ENCODE measurements around the gene FZR1. TPM values are rescaled to one million over a fixed set of nuclear protein-coding genes. Genes with fewer than 3 reads are reported as not detected.

Gene FZR1
- total and polyA plus RNA-seq, 10 donors, result 9.8 to 53.6 (median 37.1) TPM

- no peak overlapping the region for H3K4me3 ChIP-seq
- 92 to 100% (median 97%) methylated on average over 1 of the region's 1 CpG for WGBS, 5 donors
- intact Hi-C loops (cut with DNase I; ENCODE audit: low total_unique reads), result no loop called here
- no peak for DNase-seq
- H3K9me3 ChIP-seq, result peaks cover 0 to 5% (median 0%) of the 10 kb centered on the region in 8 donors
- H3K27ac ChIP-seq, result no peak overlapping the region
- peaks cover 0 to 85% (median 34%) of the 10 kb centered on the region in 6 donors for H3K36me3 ChIP-seq
- H3K27me3 ChIP-seq (replicated peaks in 1 of 7), result no peaks in the 10 kb centered on the region
- H3K4me1 ChIP-seq, result peaks cover 0 to 27% (median 12%) of the 10 kb centered on the region in 6 donors
- no peak for TF ChIP-seq CTCF (IDR thresholded peaks at IDR 0.05 in 8 of 11, conservative IDR thresholded peaks at IDR 0.05 in 3 of 11)
- no peak for TF ChIP-seq POLR2A (IDR thresholded peaks at IDR 0.05)
- no peak for TF ChIP-seq POLR2AphosphoS5 (IDR thresholded peaks at IDR 0.05)
Observed at GRCh38 chr19:3539756-3540118, 33.6 kb downstream of the FZR1 start.

GRCh38 chr19:3543150-3544057 is 37.3 kb downstream of the FZR1 start:
- peaks cover 0 to 30% (median 11%) of the 10 kb centered on the region in 6 donors for H3K4me1 ChIP-seq
- peaks cover 0 to 86% (median 36%) of the 10 kb centered on the region in 6 donors for H3K36me3 ChIP-seq
- no peaks in the 10 kb centered on the region for H3K27me3 ChIP-seq (replicated peaks in 1 of 7)
- WGBS, 5 donors, result 89 to 95% (median 90%) methylated on average over 24 to 47 of the region's 47 CpGs
- peaks cover 0 to 5% (median 0%) of the 10 kb centered on the region in 8 donors for H3K9me3 ChIP-seq
- TF ChIP-seq POLR2AphosphoS5 (IDR thresholded peaks at IDR 0.05) (peak in 2 of 3 donors; percentile 27 to 52), CTCF (IDR thresholded peaks at IDR 0.05 in 8 of 11, conservative IDR thresholded peaks at IDR 0.05 in 3 of 11) (no peak), POLR2A (IDR thresholded peaks at IDR 0.05) (no peak)
- no peak overlapping the region for H3K4me3 ChIP-seq
- H3K27ac ChIP-seq, result peak overlapping the region in 1 of 8 donors; percentile 17
- DNase-seq, result no peak
- intact Hi-C loops (cut with DNase I; ENCODE audit: low total_unique reads), result no loop called here

DNA sequence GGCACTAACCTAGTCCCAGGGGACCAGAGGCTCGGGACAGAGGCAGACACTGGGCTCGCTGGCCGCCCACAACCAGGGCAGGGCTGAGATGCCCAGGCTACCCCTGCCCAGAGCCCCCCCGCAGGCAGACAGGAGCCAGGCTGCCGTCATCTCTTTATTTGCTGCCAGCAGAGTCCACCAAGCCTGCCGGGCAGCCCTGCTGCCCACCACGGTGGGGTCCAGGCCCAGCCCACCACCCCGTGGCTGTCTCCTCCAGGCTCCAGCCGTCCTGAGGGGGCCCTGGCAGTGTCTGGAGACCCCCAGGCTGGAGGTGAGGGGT is 37.9 kb downstream of the FZR1 start:
- Histone ChIP-seq H3K27ac (no peak overlapping the region), H3K4me1 (peaks cover 0 to 36% (median 15%) of the 10 kb centered on the region in 6 donors), H3K27me3 (replicated peaks in 1 of 7) (no peaks in the 10 kb centered on the region), H3K9me3 (peaks cover 0 to 5% (median 0%) of the 10 kb centered on the region in 8 donors), H3K36me3 (peaks cover 0 to 86% (median 38%) of the 10 kb centered on the region in 6 donors), H3K4me3 (no peak overlapping the region)
- intact Hi-C loops (cut with DNase I; ENCODE audit: low total_unique reads), result no loop called here
- TF ChIP-seq POLR2AphosphoS5 (IDR thresholded peaks at IDR 0.05), result peak in 1 of 3 donors; percentile 3
- no peak for TF ChIP-seq POLR2A (IDR thresholded peaks at IDR 0.05)
- 89 to 91% (median 91%) methylated on average over 8 to 9 of the region's 9 CpGs; no CpG with 5 or more reads in 1 of the 5 donors for WGBS, 5 donors
- DNase-seq, result no peak

- no peaks in the 10 kb centered on the region for H3K9me3 ChIP-seq
- H3K27ac ChIP-seq, result peak overlapping the region in 3 of 8 donors; percentile 1 to 50 (median 33)
- WGBS, 5 donors, result 54 to 73% (median 64%) methylated on average over 17 to 30 of the region's 30 CpGs
- TF ChIP-seq POLR2AphosphoS5 (IDR thresholded peaks at IDR 0.05), result peak; percentile 63 to 77 (median 64)
- no peak for TF ChIP-seq POLR2A (IDR thresholded peaks at IDR 0.05)
- peak; percentile 89 to 98 (median 94) for TF ChIP-seq CTCF (IDR thresholded peaks at IDR 0.05 in 8 of 11, conservative IDR thresholded peaks at IDR 0.05 in 3 of 11)
- DNase-seq, result peak; percentile 94
- no peak overlapping the region for H3K4me3 ChIP-seq
- intact Hi-C loops (cut with DNase I; ENCODE audit: low total_unique reads), result no loop called here
- peaks cover 0 to 44% (median 17%) of the 10 kb centered on the region in 6 donors for H3K4me1 ChIP-seq
- peaks cover 0 to 86% (median 39%) of the 10 kb centered on the region in 6 donors for H3K36me3 ChIP-seq
- H3K27me3 ChIP-seq (replicated peaks in 1 of 7), result no peaks in the 10 kb centered on the region
Observed at GRCh38 chr19:3544742-3545668, 38.9 kb downstream of the FZR1 start.

All from spleen (tissue), 11 donors.